BLaER1 treated with 17β-estradiol and CSF1 and Interleukin-3, amounts not matched to agents 10 nM and 100 nM (cell line): Measurements from ENCODE around the gene SRD5A1.

Experiments used
- H3K27ac ChIP-seq, 11 experiments: shearing (Covaris generic); formaldehyde crosslinking; 2 replicates each; pipeline ENCODE4 v1.8.1; 2022
- H3K27me3 ChIP-seq, 11 experiments: shearing (Covaris generic); formaldehyde crosslinking; 2 replicates each; pipeline ENCODE4 v1.8.1; 2022
- H3K36me3 ChIP-seq, 11 experiments: shearing (Covaris generic); formaldehyde crosslinking; 2 replicates each; pipeline ENCODE4 v1.8.1; 2022
- H3K4me1 ChIP-seq, 10 experiments: shearing (Covaris generic); formaldehyde crosslinking; 2 replicates each; pipeline ENCODE4 v1.8.1; 2022
- H3K4me2 ChIP-seq, 11 experiments: shearing (Covaris generic); formaldehyde crosslinking; 2 replicates each; pipeline ENCODE4 v1.8.1; 2022
- H3K4me3 ChIP-seq, 10 experiments: shearing (Covaris generic); formaldehyde crosslinking; 2 replicates each; pipeline ENCODE4 v1.8.1; 2022
- H3K9ac ChIP-seq, 11 experiments: shearing (Covaris generic); formaldehyde crosslinking; 2 replicates each; pipeline ENCODE4 v1.8.1; 2022
- H3K9me3 ChIP-seq, 11 experiments: shearing (Covaris generic); formaldehyde crosslinking; replicated peaks in 1 of 11; 2 replicates each; pipeline ENCODE4 v1.8.1; 2022
- H4K20me1 ChIP-seq, 11 experiments: shearing (Covaris generic); formaldehyde crosslinking; 2 replicates each; pipeline ENCODE4 v1.8.1; 2022
- Cebpa-rat ChIP-seq, 11 experiments: shearing (Covaris generic); IDR thresholded peaks; 2 replicates each; pipeline ENCODE4 v1.8.1; 2022

The SRD5A1 gene

GRCh38 chr5:6712142-6712576 is 78.9 kb downstream of the SRD5A1 start:
- H3K9me3 ChIP-seq = no peaks in the 10 kb centered on the region
- H3K36me3 ChIP-seq = peaks cover 0 to 14% (median 11%) of the 10 kb centered on the region in 11 experiments; a peak in 11 of 22 replicates
- peak overlapping the region; percentile 80 to 97 (median 92) for H3K27ac ChIP-seq
- no peak for TF ChIP-seq Cebpa-rat (IDR thresholded peaks at IDR 0.05)
- no peaks in the 10 kb centered on the region for H3K27me3 ChIP-seq
- H4K20me1 ChIP-seq = peaks cover 25 to 31% (median 31%) of the 10 kb centered on the region in 11 experiments
- H3K4me1 ChIP-seq = peaks cover 30 to 45% (median 35%) of the 10 kb centered on the region in 10 experiments
- H3K4me2 ChIP-seq = peak overlapping the region; percentile 69 to 98 (median 92)
- peak overlapping the region; percentile 69 to 90 (median 85) for H3K4me3 ChIP-seq
- H3K9ac ChIP-seq = peak overlapping the region; percentile 83 to 94 (median 92)

DNA sequence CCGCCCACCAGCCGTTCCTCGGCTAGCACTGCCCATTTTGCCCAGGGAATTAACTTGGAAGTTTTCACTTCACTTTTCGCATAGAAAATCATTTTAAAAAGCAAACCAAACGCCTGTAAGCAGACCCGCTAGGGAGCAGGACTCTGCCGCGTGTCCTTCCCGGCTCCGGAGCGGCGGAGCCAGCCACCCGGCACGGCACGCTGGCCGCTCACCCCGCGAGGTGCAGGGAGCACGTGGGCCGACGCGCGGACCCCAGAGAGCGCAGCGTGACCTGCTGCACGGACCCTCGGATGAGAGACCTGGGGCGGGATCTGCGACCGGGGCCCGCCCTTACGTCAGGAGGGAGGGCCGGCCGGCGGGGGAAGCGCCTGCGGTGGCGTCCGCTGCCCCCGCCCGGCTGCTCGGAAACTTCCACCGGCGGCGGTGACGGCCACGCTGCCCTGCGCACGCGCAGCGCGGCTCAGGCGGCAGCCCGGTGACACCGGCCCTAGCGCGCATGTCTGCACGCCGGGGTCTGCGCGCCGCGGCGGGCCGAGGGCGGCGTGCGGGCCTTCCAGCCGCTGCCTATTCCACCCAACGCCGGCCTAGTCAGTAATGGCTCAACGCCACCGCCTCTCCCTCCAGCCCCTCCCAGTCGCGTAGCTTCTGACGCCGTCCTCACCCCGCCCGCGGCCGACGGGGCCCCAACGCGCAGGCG is 79.5 kb downstream of the SRD5A1 start:
- H3K9ac ChIP-seq = peak overlapping the region; percentile 83 to 94 (median 92)
- H3K4me2 ChIP-seq = peak overlapping the region; percentile 69 to 98 (median 92)
- no peaks in the 10 kb centered on the region for H3K9me3 ChIP-seq
- no peak for TF ChIP-seq Cebpa-rat (IDR thresholded peaks at IDR 0.05)
- no peaks in the 10 kb centered on the region for H3K27me3 ChIP-seq
- peaks cover 0 to 20% (median 13%) of the 10 kb centered on the region in 11 experiments; a peak in 12 of 22 replicates for H3K36me3 ChIP-seq
- peaks cover 36 to 45% (median 40%) of the 10 kb centered on the region in 10 experiments for H3K4me1 ChIP-seq
- peak overlapping the region; percentile 69 to 90 (median 85) for H3K4me3 ChIP-seq
- H4K20me1 ChIP-seq = peaks cover 31 to 37% (median 37%) of the 10 kb centered on the region in 11 experiments
- peak overlapping the region; percentile 80 to 97 (median 92) for H3K27ac ChIP-seq

DNA sequence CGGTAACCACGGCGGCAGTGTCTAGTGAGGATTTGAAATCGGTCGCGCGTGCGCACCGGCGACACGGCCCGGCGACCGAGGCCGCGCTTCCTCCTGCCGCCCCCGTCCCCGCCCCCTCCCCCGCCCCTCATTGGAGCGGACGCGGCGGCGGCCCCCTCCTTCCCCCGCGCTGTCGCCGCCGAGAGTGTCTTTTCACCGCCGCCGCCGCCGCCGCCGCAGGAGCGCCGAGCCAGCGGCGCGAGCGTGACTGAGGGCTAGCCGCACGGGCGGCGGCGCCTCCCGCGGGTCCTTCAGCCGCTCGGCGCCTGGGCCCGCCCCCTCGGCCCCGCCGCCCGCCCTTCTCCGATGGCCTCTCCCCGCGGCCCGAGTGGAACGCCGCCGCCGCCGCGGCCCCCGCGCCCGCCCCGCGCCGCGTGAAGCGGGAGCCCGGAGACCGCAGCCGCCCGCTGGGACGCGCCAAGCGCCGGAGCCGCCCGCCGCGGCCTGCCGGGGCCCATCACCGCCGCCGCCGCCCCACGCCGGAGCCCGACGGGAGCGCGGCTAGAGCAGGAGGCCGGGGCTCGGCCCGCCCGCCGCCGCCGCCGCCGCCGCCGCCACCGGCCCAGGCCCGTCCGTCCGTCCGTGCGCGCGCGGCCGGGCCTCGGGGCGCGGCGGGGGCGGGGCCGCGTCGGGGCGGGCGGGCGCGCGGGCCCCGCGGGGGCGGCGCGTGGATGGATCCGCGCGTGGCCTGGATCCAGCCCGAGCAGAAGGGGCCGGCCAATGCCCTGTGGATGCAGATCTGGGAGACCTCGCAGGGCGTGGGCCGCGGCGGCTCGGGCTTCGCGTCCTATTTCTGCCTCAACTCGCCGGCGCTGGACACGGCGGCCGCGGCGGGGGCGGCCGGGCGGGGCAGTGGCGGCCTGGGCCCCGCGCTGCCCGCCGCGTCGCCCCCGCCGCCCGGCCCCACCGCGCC is 80.3 kb downstream of the SRD5A1 start, which contains the start of gene TENT4A:
TENT4A (plus strand) TSS at position 159 of the 952 bp plus-strand sequence; CDS start at position 711, 552 bp downstream.
- peaks cover 0 to 28% (median 20%) of the 10 kb centered on the region in 11 experiments; a peak in 14 of 22 replicates for H3K36me3 ChIP-seq
- H3K27ac ChIP-seq = peak within 1 kb of the TSS; percentile 80 to 97 (median 92)
- H3K4me1 ChIP-seq = peaks cover 43 to 49% (median 48%) of the 10 kb centered on the region in 10 experiments
- H3K4me2 ChIP-seq = peak within 1 kb of the TSS; percentile 91 to 99 (median 96)
- H3K9ac ChIP-seq = peak within 1 kb of the TSS; percentile 83 to 94 (median 92)
- H3K9me3 ChIP-seq = no peaks in the 10 kb centered on the region
- H4K20me1 ChIP-seq = peaks cover 39 to 45% (median 45%) of the 10 kb centered on the region in 11 experiments
- H3K4me3 ChIP-seq = peak within 1 kb of the TSS; percentile 69 to 90 (median 85)
- no peaks in the 10 kb centered on the region for H3K27me3 ChIP-seq
- no peak for TF ChIP-seq Cebpa-rat (IDR thresholded peaks at IDR 0.05)

DNA sequence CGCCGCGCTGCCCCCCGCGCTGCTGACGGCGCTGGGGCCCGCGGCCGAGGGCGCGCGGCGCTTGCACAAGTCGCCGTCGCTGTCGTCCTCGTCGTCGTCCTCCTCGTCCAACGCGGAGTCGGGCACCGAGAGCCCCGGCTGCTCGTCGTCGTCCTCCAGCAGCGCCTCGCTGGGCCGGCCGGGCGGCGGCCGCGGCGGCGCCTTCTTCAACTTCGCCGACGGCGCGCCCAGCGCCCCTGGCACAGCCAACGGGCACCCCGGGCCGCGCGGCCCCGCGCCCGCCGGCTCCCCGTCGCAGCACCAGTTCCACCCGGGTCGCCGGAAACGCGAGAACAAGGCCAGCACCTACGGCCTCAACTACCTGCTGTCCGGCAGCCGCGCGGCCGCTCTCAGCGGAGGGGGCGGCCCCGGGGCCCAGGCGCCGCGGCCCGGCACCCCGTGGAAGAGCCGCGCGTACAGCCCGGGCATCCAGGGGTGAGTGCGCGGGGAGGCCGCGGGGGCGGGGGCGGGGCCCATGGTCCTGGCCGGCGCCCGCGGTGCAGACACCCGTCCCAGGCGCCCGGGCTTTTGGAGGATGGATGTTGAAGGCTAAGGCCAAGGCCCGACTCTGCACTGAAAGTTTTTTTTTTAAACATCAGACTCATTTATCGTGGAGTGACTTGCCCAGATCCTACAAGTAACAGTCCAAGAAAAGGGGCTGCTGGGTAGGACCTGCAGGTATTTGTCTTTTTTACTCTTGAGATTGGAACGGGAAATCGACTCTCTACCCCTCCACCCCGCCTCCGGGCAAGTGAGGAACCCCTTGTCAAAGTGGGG is 81.2 kb downstream of the SRD5A1 start:
- H4K20me1 ChIP-seq = peaks cover 48 to 54% (median 54%) of the 10 kb centered on the region in 11 experiments
- TF ChIP-seq Cebpa-rat (IDR thresholded peaks at IDR 0.05) = no peak
- peaks cover 49 to 58% (median 55%) of the 10 kb centered on the region in 10 experiments for H3K4me1 ChIP-seq
- H3K4me2 ChIP-seq = peak overlapping the region; percentile 91 to 99 (median 95)
- peak overlapping the region; percentile 69 to 90 (median 85) for H3K4me3 ChIP-seq
- H3K36me3 ChIP-seq = peaks cover 0 to 34% (median 26%) of the 10 kb centered on the region in 11 experiments; a peak in 16 of 22 replicates
- no peaks in the 10 kb centered on the region for H3K27me3 ChIP-seq
- peak overlapping the region; percentile 75 to 97 (median 92); a peak in 21 of 22 replicates for H3K27ac ChIP-seq
- H3K9ac ChIP-seq = peak overlapping the region; percentile 83 to 94 (median 92)
- no peaks in the 10 kb centered on the region for H3K9me3 ChIP-seq

- Histone ChIP-seq H3K27ac (peak overlapping the region in 1 of 11 experiments; percentile 92; a peak in 2 of 22 replicates), H3K9me3 (no peaks in the 10 kb centered on the region), H3K4me3 (peak overlapping the region; percentile 69 to 90 (median 85)), H4K20me1 (peaks cover 56 to 63% (median 62%) of the 10 kb centered on the region in 11 experiments), H3K4me2 (peak overlapping the region; percentile 91 to 99 (median 95)), H3K9ac (peak overlapping the region; percentile 83 to 94 (median 92); a peak in 21 of 22 replicates), H3K36me3 (peaks cover 4 to 43% (median 32%) of the 10 kb centered on the region in 11 experiments; a peak in 17 of 22 replicates), H3K4me1 (peaks cover 58 to 66% (median 64%) of the 10 kb centered on the region in 10 experiments), H3K27me3 (no peaks in the 10 kb centered on the region)
- TF ChIP-seq Cebpa-rat (IDR thresholded peaks at IDR 0.05) = no peak
Observed at GRCh38 chr5:6715271-6715670, 82.0 kb downstream of the SRD5A1 start.

DNA sequence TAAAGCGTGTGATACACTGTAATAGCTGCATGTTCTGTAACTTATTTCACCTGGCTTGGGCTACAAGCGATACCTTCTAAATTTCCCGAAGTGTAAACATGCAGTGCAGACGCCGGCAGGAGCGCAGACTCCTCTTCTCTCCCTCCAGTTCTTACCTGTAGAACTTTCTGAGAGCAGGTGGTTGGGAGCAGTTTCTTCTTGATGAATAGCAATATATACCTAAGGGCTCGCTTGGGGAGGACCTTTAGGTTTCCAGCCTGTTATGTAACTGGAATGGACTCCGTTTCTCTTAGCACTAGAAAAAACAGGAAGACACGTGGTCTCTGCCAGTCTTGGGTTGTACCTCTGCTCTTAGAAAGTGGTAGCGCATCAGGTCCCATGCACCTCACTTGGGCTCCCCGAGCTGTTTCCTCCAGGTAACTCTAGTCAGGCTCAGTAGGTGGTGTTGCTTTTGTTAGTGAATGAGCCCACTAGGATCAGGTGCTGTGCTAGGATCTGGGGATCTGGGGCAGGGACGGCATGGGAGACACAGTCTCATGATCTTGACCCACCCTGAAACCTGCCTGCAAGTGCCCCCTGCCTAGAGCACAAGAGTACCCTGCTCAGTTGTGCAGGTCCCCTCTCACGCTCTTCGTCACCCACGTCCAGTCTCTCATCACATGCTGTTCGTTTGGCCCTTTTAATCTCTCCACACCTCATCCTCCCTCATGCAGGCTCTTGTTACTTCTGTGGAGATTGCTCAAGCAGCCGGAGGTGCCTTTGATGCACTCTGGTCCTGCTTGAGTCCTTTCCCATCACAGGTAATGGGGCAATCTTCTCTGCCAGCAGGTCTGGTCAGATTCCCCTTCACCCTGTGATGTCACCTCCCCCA is 82.8 kb downstream of the SRD5A1 start:
- Histone ChIP-seq H3K4me2 (peak overlapping the region; percentile 91 to 99 (median 95)), H4K20me1 (peaks cover 63 to 70% (median 69%) of the 10 kb centered on the region in 11 experiments), H3K4me1 (peaks cover 63 to 73% (median 70%) of the 10 kb centered on the region in 10 experiments), H3K9ac (peak overlapping the region; percentile 83 to 94 (median 92); a peak in 20 of 22 replicates), H3K27me3 (no peaks in the 10 kb centered on the region), H3K27ac (peak overlapping the region in 1 of 11 experiments; percentile 18; a peak in 1 of 22 replicates), H3K9me3 (no peaks in the 10 kb centered on the region), H3K4me3 (peak overlapping the region; percentile 69 to 90 (median 85)), H3K36me3 (peaks cover 4 to 50% (median 32%) of the 10 kb centered on the region in 11 experiments; a peak in 17 of 22 replicates)
- no peak for TF ChIP-seq Cebpa-rat (IDR thresholded peaks at IDR 0.05)

- H3K4me3 ChIP-seq = peak overlapping the region in 9 of 10 experiments; percentile 69 to 90 (median 85); a peak in 15 of 20 replicates
Observed at GRCh38 chr5:6716629-6717149, 83.4 kb downstream of the SRD5A1 start.

More at GRCh38 chr5:6716629-6717149, 83.4 kb downstream of the SRD5A1 start:
- Histone ChIP-seq H3K4me2 (peak overlapping the region; percentile 91 to 99 (median 95)), H3K9me3 (no peaks in the 10 kb centered on the region), H3K27me3 (no peaks in the 10 kb centered on the region), H3K4me1 (peaks cover 63 to 75% (median 70%) of the 10 kb centered on the region in 10 experiments), H3K27ac (no peak overlapping the region; a peak in 1 of 22 replicates), H3K9ac (peak overlapping the region; percentile 83 to 94 (median 92); a peak in 14 of 22 replicates), H4K20me1 (peaks cover 70 to 77% (median 76%) of the 10 kb centered on the region in 11 experiments), H3K36me3 (peaks cover 4 to 50% (median 32%) of the 10 kb centered on the region in 11 experiments; a peak in 17 of 22 replicates)
- no peak for TF ChIP-seq Cebpa-rat (IDR thresholded peaks at IDR 0.05)
